C4-2B (cell line): Measurements from ENCODE around the gene C6orf132.

ENCODE experiments used
- ZFX ChIP-seq: fragments of 450-650 bp; IDR thresholded peaks from 2 replicates; pipeline ENCODE4 v1.6.1; 2017
- TF ChIP-seq, protein P1 (sequence below): fragments of 450-650 bp; conservative IDR thresholded peaks from 2 replicates; pipeline ENCODE4 v1.5.1; 2017; ENCODE audit warnings: mild to moderate bottlenecking

DNA sequence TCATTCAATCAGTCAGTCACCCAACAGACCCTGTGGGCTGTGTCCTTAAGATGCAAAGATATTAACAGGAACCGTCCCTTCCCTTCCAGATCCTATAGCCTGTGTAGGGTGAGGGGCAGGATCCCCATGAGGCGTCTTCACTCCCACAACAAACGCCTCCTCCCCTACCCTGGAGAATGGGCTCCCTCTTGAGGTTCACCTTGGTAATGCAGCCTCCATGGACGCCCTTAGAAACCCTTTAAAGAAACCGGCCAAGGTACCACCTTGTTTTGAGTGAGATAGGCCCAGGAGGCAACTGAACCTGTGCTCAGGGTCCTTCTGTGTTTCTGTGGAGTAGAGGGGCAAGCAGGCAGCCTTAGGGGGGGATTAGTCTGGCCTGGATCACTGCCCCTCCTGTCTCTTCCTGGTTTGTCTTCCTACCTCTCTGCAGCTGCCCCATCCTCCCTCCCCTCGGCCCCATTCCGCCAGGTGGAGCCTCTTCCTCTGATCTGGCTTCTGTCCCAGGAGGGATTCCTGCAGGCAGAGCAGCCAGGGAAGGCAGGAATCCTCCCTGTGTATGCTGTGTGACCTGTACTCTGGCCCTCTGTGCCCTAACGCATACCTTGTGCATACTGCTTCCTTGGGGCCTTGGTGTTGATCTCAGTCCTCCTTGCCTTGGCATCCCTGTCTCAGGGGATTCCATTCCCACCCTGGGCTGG is 24.2 kb upstream of the C6orf132 start:
- TF ChIP-seq, protein P1, sequence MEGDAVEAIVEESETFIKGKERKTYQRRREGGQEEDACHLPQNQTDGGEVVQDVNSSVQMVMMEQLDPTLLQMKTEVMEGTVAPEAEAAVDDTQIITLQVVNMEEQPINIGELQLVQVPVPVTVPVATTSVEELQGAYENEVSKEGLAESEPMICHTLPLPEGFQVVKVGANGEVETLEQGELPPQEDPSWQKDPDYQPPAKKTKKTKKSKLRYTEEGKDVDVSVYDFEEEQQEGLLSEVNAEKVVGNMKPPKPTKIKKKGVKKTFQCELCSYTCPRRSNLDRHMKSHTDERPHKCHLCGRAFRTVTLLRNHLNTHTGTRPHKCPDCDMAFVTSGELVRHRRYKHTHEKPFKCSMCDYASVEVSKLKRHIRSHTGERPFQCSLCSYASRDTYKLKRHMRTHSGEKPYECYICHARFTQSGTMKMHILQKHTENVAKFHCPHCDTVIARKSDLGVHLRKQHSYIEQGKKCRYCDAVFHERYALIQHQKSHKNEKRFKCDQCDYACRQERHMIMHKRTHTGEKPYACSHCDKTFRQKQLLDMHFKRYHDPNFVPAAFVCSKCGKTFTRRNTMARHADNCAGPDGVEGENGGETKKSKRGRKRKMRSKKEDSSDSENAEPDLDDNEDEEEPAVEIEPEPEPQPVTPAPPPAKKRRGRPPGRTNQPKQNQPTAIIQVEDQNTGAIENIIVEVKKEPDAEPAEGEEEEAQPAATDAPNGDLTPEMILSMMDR: peak; percentile 97
- no peak for TF ChIP-seq ZFX
